DND-41 (cell line): ENCODE measurements around the gene ZNF280A.

Experiments
- CTCF ChIP-seq: IDR thresholded peaks from 2 replicates; pipeline ENCODE4 v1.5.1; 2012; ENCODE audit warnings: borderline replicate concordance, low read length, moderate library complexity, mild to moderate bottlenecking; ENCODE audit not compliant: poor library complexity, severe bottlenecking; ENCODE audit errors: extremely low read depth
- EZH2 ChIP-seq: IDR thresholded peaks from 3 replicates; pipeline ENCODE4 v1.6.1; 2012; ENCODE audit warnings: borderline replicate concordance, low read depth, mild to moderate bottlenecking, moderate library complexity, low read length, inconsistent platforms; ENCODE audit not compliant: severe bottlenecking

GRCh38 chr22:22533417-22533816, 13.3 kb upstream of the ZNF280A start:
- TF ChIP-seq CTCF = no peak
- TF ChIP-seq EZH2 = no peak
